ENCODE data around the gene SCGN. TPM values are rescaled to one million over a fixed set of nuclear protein-coding genes. Genes with fewer than 3 reads are reported as not detected.

SCGN gene
- polyA plus RNA-seq, 2 of the 4 experiments (the other 2 are of a cell fraction), result 0.13 to 0.17 TPM

- no peak for TF ChIP-seq EHF (CRISPR knock-in tag; IDR thresholded peaks at IDR 0.05)
- no peak for TF ChIP-seq RARB (CRISPR knock-in tag; IDR thresholded peaks at IDR 0.05)
- no peak for TF ChIP-seq JUN (IDR thresholded peaks at IDR 0.05)
- no peak for TF ChIP-seq HOXA7 (CRISPR knock-in tag; IDR thresholded peaks at IDR 0.05)
- TF ChIP-seq ZNF302 (CRISPR knock-in tag; IDR thresholded peaks at IDR 0.05), result no peak
- no peak for TF ChIP-seq ZFP36 (IDR thresholded peaks at IDR 0.05; ENCODE audit: borderline replicate concordance, partially characterized antibody)
- TF ChIP-seq RNF2 (IDR thresholded peaks at IDR 0.05; ENCODE audit: borderline replicate concordance, low read depth), result no peak
Measured at GRCh38 chr6:25655723-25656122, 3.7 kb downstream of the SCGN start (continued).

GRCh38 chr6:25659633-25660368 is 7.8 kb downstream of the SCGN start:
- DNase-seq (ENCODE audit: low read depth in 1 of 2, low spot score in 1 of 2) (no peak), ATAC-seq (no peak), FAIRE-seq (no peak)
- ChIA-PET CTCF (interaction anchor here (0.6 to 1.1 kb wide), 2 partner anchors 60 to 170 kb away, joined by 3 read pairs; no protein-coding TSS in a partner anchor), POLR2A (no interaction called here)
- peak overlapping the region; percentile 78 to 80 for H3K27ac ChIP-seq
- H3K4me2 ChIP-seq, result peak overlapping the region; percentile 65
- peaks cover 22% of the 10 kb centered on the region for H3K4me1 ChIP-seq
- 47% methylated on average over 4 of the region's 4 CpGs for WGBS (ENCODE audit: missing lambda C conversion rate)
- H3K9me3 ChIP-seq, result no peaks in the 10 kb centered on the region
- TF ChIP-seq FOSB (CRISPR knock-in tag; IDR thresholded peaks at IDR 0.05), result no peak
- no peak for TF ChIP-seq JUN (IDR thresholded peaks at IDR 0.05)
- no peak for TF ChIP-seq CHD2 (IDR thresholded peaks at IDR 0.05; ENCODE audit: low read length, partially characterized antibody)
- no peak for TF ChIP-seq HES2 (IDR thresholded peaks at IDR 0.05)
- no peak for TF ChIP-seq MYC (IDR thresholded peaks at IDR 0.05; ENCODE audit: borderline replicate concordance, low read length)
- no peak for TF ChIP-seq EHMT2 (IDR thresholded peaks at IDR 0.05; ENCODE audit: low read depth)
- TF ChIP-seq E2F6 (IDR thresholded peaks at IDR 0.05; ENCODE audit: borderline replicate concordance, low read depth), result no peak
- no peak for TF ChIP-seq ATOH8 (CRISPR knock-in tag; IDR thresholded peaks at IDR 0.05; ENCODE audit: low read depth)
- TF ChIP-seq RARB (CRISPR knock-in tag; IDR thresholded peaks at IDR 0.05), result no peak
- no peak for TF ChIP-seq CEBPB (IDR thresholded peaks at IDR 0.05)
- no peak for TF ChIP-seq RNF2 (IDR thresholded peaks at IDR 0.05; ENCODE audit: borderline replicate concordance, low read depth)
- TF ChIP-seq NR3C1 (IDR thresholded peaks at IDR 0.05), result no peak
- TF ChIP-seq KDM1A (IDR thresholded peaks at IDR 0.05; ENCODE audit: low read depth), result no peak
- no peak for TF ChIP-seq NFE2L2 (conservative IDR thresholded peaks at IDR 0.05; ENCODE audit: low read length)
- TF ChIP-seq MAFK (IDR thresholded peaks at IDR 0.05; ENCODE audit: partially characterized antibody), result no peak
- TF ChIP-seq CBX8 (IDR thresholded peaks at IDR 0.05), result no peak
- TF ChIP-seq NPAS2 (CRISPR knock-in tag; IDR thresholded peaks at IDR 0.05; ENCODE audit: borderline replicate concordance), result no peak
- TF ChIP-seq HOXB13 (CRISPR knock-in tag; IDR thresholded peaks at IDR 0.05; ENCODE audit: low read depth), result no peak
- TF ChIP-seq KDM5A (IDR thresholded peaks at IDR 0.05), result no peak
- H3K4me3 ChIP-seq, result no peak overlapping the region

GRCh38 chr6:25660512-25660911 is 8.5 kb downstream of the SCGN start:
- CTCF ChIA-PET, result interaction anchor here (0.6 to 1.1 kb wide), 2 partner anchors 60 to 171 kb away, joined by 3 read pairs; no protein-coding TSS in a partner anchor
- Histone ChIP-seq H3K4me1 (peaks cover 22% of the 10 kb centered on the region), H3K9me3 (no peaks in the 10 kb centered on the region), H3K4me2 (peak overlapping the region; percentile 65), H3K27ac (peak overlapping the region; percentile 78 to 80), H3K4me3 (no peak overlapping the region)
- ATAC-seq, result peak; percentile 99 to 100
- POLR2A ChIA-PET, result no interaction called here
- peak; percentile 36 for FAIRE-seq
- DNase-seq (ENCODE audit: low read depth in 1 of 2, low spot score in 1 of 2), result peak; percentile 67 to 76
- TF ChIP-seq BCL3 (IDR thresholded peaks at IDR 0.05) (no peak), CHD2 (IDR thresholded peaks at IDR 0.05; ENCODE audit: low read length, partially characterized antibody) (no peak), HEYL (CRISPR knock-in tag; IDR thresholded peaks at IDR 0.05) (no peak), POLR2A (IDR thresholded peaks at IDR 0.05; ENCODE audit: low read length) (no peak), ZC3H11A (IDR thresholded peaks at IDR 0.05) (no peak), HOXA7 (CRISPR knock-in tag; IDR thresholded peaks at IDR 0.05) (no peak), RARB (CRISPR knock-in tag; IDR thresholded peaks at IDR 0.05) (no peak), FOSL2 (IDR thresholded peaks at IDR 0.05) (peak; percentile 87), FOSL2 (CRISPR knock-in tag; IDR thresholded peaks at IDR 0.05) (peak; percentile 87), POLR2AphosphoS2 (conservative IDR thresholded peaks at IDR 0.05; ENCODE audit: low read length) (no peak), HES2 (IDR thresholded peaks at IDR 0.05) (no peak), KDM5A (IDR thresholded peaks at IDR 0.05) (no peak), NFE2L2 (conservative IDR thresholded peaks at IDR 0.05; ENCODE audit: low read length) (no peak), CBX8 (IDR thresholded peaks at IDR 0.05) (no peak), HMGXB4 (CRISPR knock-in tag; IDR thresholded peaks at IDR 0.05; ENCODE audit: borderline replicate concordance) (no peak)
